Right cardiac atrium (tissue), 5 donors: ENCODE data around the gene CECR2. TPM values are rescaled to one million over a fixed set of nuclear protein-coding genes. Genes with fewer than 3 reads are reported as not detected.

Experiments
- ATAC-seq, 2 donors: fragments of 200-7000 bp; cut with Tn5 transposase; one replicate each; pipeline versions ENCODE4 v1.8.0 to v1.9.1; 2020; ENCODE audit warnings: moderate library complexity in 2 of 2, mild to moderate bottlenecking in 1 of 2
- DNase-seq, 3 donors: peaks; one replicate each; pipeline ENCODE4 v3.0.0-alpha.2; 2020
- H3K27ac ChIP-seq: one replicate; pipeline ENCODE4 v1.5.1; 2013; ENCODE audit warnings: mild to moderate bottlenecking, low read length, control low read depth, moderate library complexity
- H3K27me3 ChIP-seq: one replicate; pipeline ENCODE4 v1.6.1; 2013; ENCODE audit not compliant: control insufficient read depth, insufficient read depth
- H3K4me1 ChIP-seq: one replicate; pipeline ENCODE4 v1.6.1; 2013; ENCODE audit warnings: low read length; ENCODE audit not compliant: control insufficient read depth, insufficient read depth
- H3K4me3 ChIP-seq: one replicate; pipeline ENCODE4 v1.5.1; 2013; ENCODE audit warnings: low read length, control low read depth
- H3K9me3 ChIP-seq: one replicate; pipeline ENCODE4 v1.6.1; 2013; ENCODE audit warnings: low read length; ENCODE audit not compliant: control insufficient read depth
- WGBS: extraction: QIAGEN DNeasy Blood & Tissue Kit; methylation state at CpG from one replicate; pipeline ENCODE4 v1.1.7; 2013; 5-methylcytosine and 5-hydroxymethylcytosine counted together
- intact Hi-C, 4 donors: fragments of 100-400 bp; cut with DNase I; formaldehyde crosslinking; loops; one replicate each; pipeline versions ENCODE4 v1.11.0 to v1.14.0; 2022 to 2023
- polyA plus RNA-seq: library from polyadenylated mRNA; stranded (reverse); fragments of 200-250 nt; gene quantifications from one replicate; pipeline ENCODE4 v1.2.3, GENCODE V29; 2013
- total RNA-seq, 4 donors: library from RNA; stranded (reverse); fragmentation: NEBNext Ultra II Directional; extraction: Animal tissue kit (Norgen Biotek cat#: 25700); gene quantifications; one replicate each; pipeline ENCODE4 v1.2.1, GENCODE V29; 2021
- donor health status: healthy with polysubstance abuse.
- donor health status: DM: no; HTN: yes; CAD: no.
- donor health status: DM: no; HTN: no; CAD: no.
- donor health status: DM: no; HTN: yes; CAD: no; lungs with severe emphysema.
- donor health status: DM: yes; HTN: yes; CAD: no.

CECR2 gene
- total and polyA plus RNA-seq, 5 donors: 3.4 to 8.3 (median 4.3) TPM

DNA sequence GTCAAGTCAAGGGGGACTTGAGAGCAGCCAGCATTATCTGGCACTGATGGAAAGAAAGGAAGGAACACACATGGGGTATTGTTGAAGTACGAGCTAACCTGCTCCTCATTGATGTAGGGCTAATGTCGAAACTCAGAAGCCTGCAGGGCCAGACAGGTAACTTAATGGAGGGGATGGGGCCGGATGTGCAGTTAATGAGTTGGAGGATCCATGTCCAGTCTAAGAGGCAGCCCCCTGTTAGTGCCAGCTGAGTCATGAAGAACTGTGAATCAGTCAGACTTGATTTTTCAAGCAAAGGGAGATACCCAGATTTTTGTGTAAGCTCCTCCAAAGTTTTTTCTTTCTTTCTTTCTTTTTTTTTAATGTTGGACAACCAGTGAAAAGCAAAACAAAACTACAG lies 65.6 kb downstream of the CECR2 start:
- Histone ChIP-seq H3K27ac (no peak overlapping the region), H3K9me3 (no peaks in the 10 kb centered on the region), H3K27me3 (no peaks in the 10 kb centered on the region), H3K4me3 (no peak overlapping the region), H3K4me1 (peaks cover 7% of the 10 kb centered on the region)
- no peak for DNase-seq
- ATAC-seq: no peak
- WGBS: 71% methylated on average over 3 of the region's 3 CpGs
- intact Hi-C loops: no loop called here

DNA sequence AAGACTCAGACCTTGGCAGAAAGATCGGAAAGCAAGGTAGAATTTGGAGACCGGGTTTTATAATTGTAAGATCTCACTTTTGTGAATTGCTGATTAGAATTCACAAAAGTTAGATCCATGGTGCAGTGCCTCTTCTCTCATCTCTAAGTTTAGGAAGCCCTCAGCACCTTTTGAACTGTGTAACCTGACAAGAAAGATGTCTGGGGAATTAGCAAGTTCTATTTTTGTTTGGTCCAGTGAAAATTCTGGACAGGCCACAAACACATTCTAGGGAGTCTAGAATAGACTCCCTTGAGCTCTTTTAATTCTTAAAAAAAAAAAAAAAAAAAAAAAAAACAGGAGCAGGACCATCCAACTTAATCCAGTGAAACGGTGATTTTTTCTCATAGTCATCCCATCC lies 66.1 kb downstream of the CECR2 start:
- H3K4me1 ChIP-seq: peaks cover 6% of the 10 kb centered on the region

GRCh38 chr22:17436382-17436980 lies 67.2 kb downstream of the CECR2 start:
- no peak overlapping the region for H3K4me3 ChIP-seq
- DNase-seq (no peak), ATAC-seq (peak; percentile 55 to 66)
- intact Hi-C loops: no loop called here
- 31% methylated on average over 5 of the region's 5 CpGs for WGBS
- H3K27me3 ChIP-seq: no peaks in the 10 kb centered on the region
- no peaks in the 10 kb centered on the region for H3K9me3 ChIP-seq
- H3K4me1 ChIP-seq: peaks cover 5% of the 10 kb centered on the region
- H3K27ac ChIP-seq: no peak overlapping the region

More for the DNA sequence above, 66.1 kb downstream of the CECR2 start:
- Histone ChIP-seq H3K4me3 (no peak overlapping the region), H3K27ac (no peak overlapping the region), H3K27me3 (no peaks in the 10 kb centered on the region), H3K9me3 (no peaks in the 10 kb centered on the region)
- ATAC-seq: no peak
- no peak for DNase-seq
- intact Hi-C loops: no loop called here
- 80% methylated on average over 3 of the region's 3 CpGs for WGBS

DNA sequence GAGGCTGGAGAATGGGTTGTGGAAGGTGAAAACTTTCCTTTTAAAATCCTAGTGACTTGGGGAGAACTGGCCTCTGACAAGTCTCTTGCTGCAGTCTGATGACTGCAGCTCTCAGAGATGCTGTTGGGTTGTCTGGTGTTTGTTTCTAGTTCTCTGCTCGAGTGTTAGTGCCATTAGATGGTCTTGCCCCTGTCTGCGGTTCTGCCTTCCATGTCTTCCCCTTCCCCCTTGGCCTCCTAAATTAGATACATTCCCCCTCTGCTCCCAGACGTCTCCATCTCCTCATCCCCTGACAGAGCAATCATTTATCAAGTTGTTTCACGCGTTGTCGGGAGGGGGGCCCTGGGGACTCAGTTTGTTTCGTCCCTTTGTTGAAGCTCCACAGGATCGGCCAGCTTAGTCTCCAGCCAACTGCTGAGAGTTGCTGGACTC lies 67.7 kb downstream of the CECR2 start:
- WGBS: 28% methylated on average over 8 of the region's 8 CpGs
- intact Hi-C loops: no loop called here
- Histone ChIP-seq H3K27me3 (no peaks in the 10 kb centered on the region), H3K4me1 (peaks cover 5% of the 10 kb centered on the region), H3K27ac (no peak overlapping the region), H3K4me3 (no peak overlapping the region), H3K9me3 (no peaks in the 10 kb centered on the region)
- ATAC-seq (peak; percentile 31 to 48), DNase-seq (peak in 1 of 3 donors; percentile 54)

DNA sequence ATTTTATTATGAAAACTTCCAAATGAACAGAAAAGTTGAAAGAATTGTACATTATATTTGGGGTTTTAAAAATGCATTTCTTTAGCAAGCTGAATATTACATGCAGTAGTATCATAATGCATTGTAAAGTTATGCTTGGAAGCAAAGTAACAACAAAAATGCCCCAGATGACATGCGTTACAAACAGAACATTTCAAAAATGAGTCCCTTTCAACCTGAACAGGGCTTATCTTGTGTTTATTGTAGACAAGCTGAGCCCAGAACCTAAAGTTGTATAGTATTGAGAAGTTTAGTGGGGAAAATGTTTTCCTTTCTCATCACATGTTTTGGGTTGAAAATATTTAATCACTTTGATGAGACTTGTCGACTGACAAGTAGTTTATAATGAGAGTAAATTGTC lies 68.8 kb downstream of the CECR2 start:
- no peak for ATAC-seq
- intact Hi-C loops: no loop called here
- 92% methylated on average over 2 of the region's 2 CpGs for WGBS
- DNase-seq: no peak
- no peak overlapping the region for H3K27ac ChIP-seq
- H3K4me1 ChIP-seq: peaks cover 5% of the 10 kb centered on the region
- H3K27me3 ChIP-seq: no peaks in the 10 kb centered on the region
- H3K9me3 ChIP-seq: no peaks in the 10 kb centered on the region
- H3K4me3 ChIP-seq: no peak overlapping the region

GRCh38 chr22:17441326-17441725 lies 72.1 kb downstream of the CECR2 start:
- Histone ChIP-seq H3K27ac (no peak overlapping the region), H3K4me3 (no peak overlapping the region), H3K4me1 (peaks cover 5% of the 10 kb centered on the region), H3K9me3 (no peaks in the 10 kb centered on the region), H3K27me3 (no peaks in the 10 kb centered on the region)
- DNase-seq (no peak), ATAC-seq (no peak)
- intact Hi-C loops: no loop called here
- 82% methylated on average over 5 of the region's 5 CpGs for WGBS

GRCh38 chr22:17443405-17444203 lies 74.3 kb downstream of the CECR2 start:
- ATAC-seq (peak in 1 of 2 donors; percentile 75), DNase-seq (no peak)
- intact Hi-C loops: no loop called here
- Histone ChIP-seq H3K9me3 (no peaks in the 10 kb centered on the region), H3K27ac (no peak overlapping the region), H3K27me3 (no peaks in the 10 kb centered on the region), H3K4me3 (no peak overlapping the region), H3K4me1 (no peaks in the 10 kb centered on the region)
- WGBS: 67% methylated on average over 17 of the region's 17 CpGs

- ATAC-seq (no peak), DNase-seq (no peak)
- Histone ChIP-seq H3K4me1 (no peaks in the 10 kb centered on the region), H3K4me3 (no peak overlapping the region), H3K27me3 (no peaks in the 10 kb centered on the region), H3K27ac (no peak overlapping the region), H3K9me3 (no peaks in the 10 kb centered on the region)
- WGBS: 96% methylated on average over 6 of the region's 6 CpGs
- intact Hi-C loops: no loop called here
These were observed 74.9 kb downstream of the CECR2 start for GRCh38 chr22:17444204-17444504.

GRCh38 chr22:17446698-17447097 lies 77.4 kb downstream of the CECR2 start:
- H3K27me3 ChIP-seq: no peaks in the 10 kb centered on the region
- no peak overlapping the region for H3K27ac ChIP-seq
- H3K4me3 ChIP-seq: no peak overlapping the region
- no peaks in the 10 kb centered on the region for H3K4me1 ChIP-seq
- no peaks in the 10 kb centered on the region for H3K9me3 ChIP-seq
- WGBS: 97% methylated on average over 10 of the region's 10 CpGs
- intact Hi-C loops: no loop called here
- ATAC-seq (no peak), DNase-seq (no peak)

DNA sequence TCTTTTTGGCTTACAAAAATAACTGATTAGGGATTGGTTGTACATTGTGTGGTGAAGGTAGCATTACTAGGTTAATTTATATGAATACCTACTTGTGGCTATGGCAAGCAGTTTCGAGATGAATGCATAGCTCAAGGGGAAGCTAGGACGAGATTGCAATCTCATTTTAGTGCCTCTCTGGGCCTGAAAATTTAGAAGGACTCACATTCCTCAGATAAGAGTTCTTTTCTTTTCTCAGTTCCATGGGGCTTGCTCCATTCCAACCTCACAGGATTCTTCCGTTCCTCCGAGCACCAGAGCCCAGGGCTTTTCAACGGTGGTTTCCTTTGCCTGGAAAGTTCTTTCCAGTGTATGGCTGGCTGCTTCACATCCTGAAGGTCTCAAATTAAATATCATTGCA lies 82.1 kb downstream of the CECR2 start:
- intact Hi-C loops: no loop called here
- WGBS: 81% methylated on average over 5 of the region's 5 CpGs
- H3K9me3 ChIP-seq: no peaks in the 10 kb centered on the region
- no peaks in the 10 kb centered on the region for H3K27me3 ChIP-seq
- no peak for ATAC-seq
- H3K27ac ChIP-seq: no peak overlapping the region
- no peak for DNase-seq
- no peak overlapping the region for H3K4me3 ChIP-seq
- H3K4me1 ChIP-seq: no peaks in the 10 kb centered on the region

GRCh38 chr22:17460895-17461294 lies 91.6 kb downstream of the CECR2 start:
- intact Hi-C loops: no loop called here
- ATAC-seq (no peak), DNase-seq (no peak)
- 83% methylated on average over 6 of the region's 6 CpGs for WGBS
- H3K4me3 ChIP-seq: no peak overlapping the region
- H3K27me3 ChIP-seq: no peaks in the 10 kb centered on the region
- H3K4me1 ChIP-seq: no peaks in the 10 kb centered on the region
- no peak overlapping the region for H3K27ac ChIP-seq
- no peaks in the 10 kb centered on the region for H3K9me3 ChIP-seq
